MM.1S (cell line): ENCODE measurements around the gene SPECC1.

ENCODE experiments used
- DNase-seq: peaks from one replicate; pipeline ENCODE4 v3.0.0-alpha.2; 2015
- H2AFZ ChIP-seq: fragments of 300-600 bp; sonication (generic); 2 replicates; pipeline ENCODE4 v1.6.0; 2016; ENCODE audit warnings: antibody characterized with exemption, low read length
- H3F3A ChIP-seq: fragments of 300-600 bp; sonication (generic); 2 replicates; pipeline ENCODE4 v1.6.1; 2016; ENCODE audit warnings: mild to moderate bottlenecking, antibody characterized with exemption, low read length, moderate library complexity, mixed read lengths; ENCODE audit not compliant: insufficient read depth
- H3K27ac ChIP-seq: fragments of 300-600 bp; sonication (generic); 2 replicates; pipeline ENCODE4 v1.5.1; 2016; ENCODE audit warnings: mild to moderate bottlenecking, low read length
- H3K27me3 ChIP-seq: fragments of 300-600 bp; sonication (generic); replicated peaks from 2 replicates; pipeline ENCODE4 v1.6.0; 2016; ENCODE audit warnings: low read length; ENCODE audit not compliant: insufficient read depth
- H3K36me3 ChIP-seq: fragments of 300-600 bp; sonication (generic); replicated peaks from 2 replicates; pipeline ENCODE4 v1.6.1; 2016; ENCODE audit warnings: mild to moderate bottlenecking, low read length, mixed read lengths; ENCODE audit not compliant: insufficient read depth
- H3K4me1 ChIP-seq: fragments of 300-600 bp; sonication (generic); 2 replicates; pipeline ENCODE4 v1.6.1; 2016; ENCODE audit warnings: low read length, mixed read lengths
- H3K4me2 ChIP-seq: fragments of 300-600 bp; sonication (generic); 2 replicates; pipeline ENCODE4 v1.6.0; 2016; ENCODE audit warnings: low read depth, low read length
- H3K4me3 ChIP-seq: fragments of 300-600 bp; sonication (generic); 2 replicates; pipeline ENCODE4 v1.5.1; 2016; ENCODE audit warnings: low read length, mixed read lengths
- H3K79me2 ChIP-seq: fragments of 300-600 bp; sonication (generic); 2 replicates; pipeline ENCODE4 v1.6.1; 2016; ENCODE audit warnings: mixed run types, low read length, mixed read lengths
- H3K9ac ChIP-seq: fragments of 300-600 bp; sonication (generic); 2 replicates; pipeline ENCODE4 v1.6.1; 2016; ENCODE audit warnings: low read length, mixed read lengths
- H3K9me2 ChIP-seq: fragments of 300-600 bp; sonication (generic); replicated peaks from 2 replicates; pipeline ENCODE4 v1.6.1; 2016; ENCODE audit warnings: mild to moderate bottlenecking, low read length, mixed read lengths; ENCODE audit not compliant: insufficient read depth
- H3K9me3 ChIP-seq: fragments of 300-600 bp; sonication (generic); replicated peaks from 2 replicates; pipeline ENCODE4 v1.6.1; 2016; ENCODE audit warnings: mild to moderate bottlenecking, low read length, mixed read lengths; ENCODE audit not compliant: insufficient read depth
- H4K20me1 ChIP-seq: fragments of 300-600 bp; sonication (generic); 2 replicates; pipeline ENCODE4 v1.6.1; 2016; ENCODE audit warnings: mild to moderate bottlenecking, low read length, moderate library complexity, mixed read lengths; ENCODE audit not compliant: insufficient read depth
- EZH2 ChIP-seq: fragments of 300-600 bp; sonication (generic); optimal IDR thresholded peaks from 2 replicates; pipeline ENCODE3; 2017; ENCODE audit warnings: low read depth, mild to moderate bottlenecking, antibody characterized with exemption, low read length, mixed read lengths
- EZH2phosphoT487 ChIP-seq: fragments of 300-600 bp; sonication (generic); IDR thresholded peaks from 2 replicates; pipeline ENCODE4 v1.6.1; 2018; ENCODE audit warnings: antibody characterized with exemption, low read length
- TF ChIP-seq, protein P1 (sequence below): fragments of 300-600 bp; sonication (generic); IDR thresholded peaks from 2 replicates; pipeline ENCODE4 v1.5.1; 2016; ENCODE audit warnings: antibody characterized with exemption, low read length, mixed read lengths

Gene SPECC1

GRCh38 chr17:20284022-20284421, 274.9 kb downstream of the SPECC1 start:
- no peaks in the 10 kb centered on the region for H3K36me3 ChIP-seq
- no peak overlapping the region for H3K4me2 ChIP-seq
- H3K27ac ChIP-seq = no peak overlapping the region
- TF ChIP-seq, protein P1, sequence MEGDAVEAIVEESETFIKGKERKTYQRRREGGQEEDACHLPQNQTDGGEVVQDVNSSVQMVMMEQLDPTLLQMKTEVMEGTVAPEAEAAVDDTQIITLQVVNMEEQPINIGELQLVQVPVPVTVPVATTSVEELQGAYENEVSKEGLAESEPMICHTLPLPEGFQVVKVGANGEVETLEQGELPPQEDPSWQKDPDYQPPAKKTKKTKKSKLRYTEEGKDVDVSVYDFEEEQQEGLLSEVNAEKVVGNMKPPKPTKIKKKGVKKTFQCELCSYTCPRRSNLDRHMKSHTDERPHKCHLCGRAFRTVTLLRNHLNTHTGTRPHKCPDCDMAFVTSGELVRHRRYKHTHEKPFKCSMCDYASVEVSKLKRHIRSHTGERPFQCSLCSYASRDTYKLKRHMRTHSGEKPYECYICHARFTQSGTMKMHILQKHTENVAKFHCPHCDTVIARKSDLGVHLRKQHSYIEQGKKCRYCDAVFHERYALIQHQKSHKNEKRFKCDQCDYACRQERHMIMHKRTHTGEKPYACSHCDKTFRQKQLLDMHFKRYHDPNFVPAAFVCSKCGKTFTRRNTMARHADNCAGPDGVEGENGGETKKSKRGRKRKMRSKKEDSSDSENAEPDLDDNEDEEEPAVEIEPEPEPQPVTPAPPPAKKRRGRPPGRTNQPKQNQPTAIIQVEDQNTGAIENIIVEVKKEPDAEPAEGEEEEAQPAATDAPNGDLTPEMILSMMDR = no peak
- TF ChIP-seq EZH2 = no peak
- TF ChIP-seq EZH2phosphoT487 = no peak
- H3K4me1 ChIP-seq = no peaks in the 10 kb centered on the region
- H3K9me3 ChIP-seq = no peaks in the 10 kb centered on the region
- DNase-seq = no peak
- no peak overlapping the region for H3K9ac ChIP-seq
- H3K4me3 ChIP-seq = no peak overlapping the region
- H2AFZ ChIP-seq = no peak overlapping the region
- no peaks in the 10 kb centered on the region for H3K27me3 ChIP-seq
- no peaks in the 10 kb centered on the region for H3K9me2 ChIP-seq
- no peaks in the 10 kb centered on the region for H3K79me2 ChIP-seq
- H3F3A ChIP-seq = no peaks in the 10 kb centered on the region
- no peaks in the 10 kb centered on the region for H4K20me1 ChIP-seq

GRCh38 chr17:20284570-20285295, 275.6 kb downstream of the SPECC1 start:
- Histone ChIP-seq H3F3A (no peaks in the 10 kb centered on the region), H3K4me1 (no peaks in the 10 kb centered on the region), H3K4me3 (no peak overlapping the region), H2AFZ (no peak overlapping the region), H3K4me2 (no peak overlapping the region), H3K36me3 (no peaks in the 10 kb centered on the region), H3K9me2 (no peaks in the 10 kb centered on the region), H3K27me3 (no peaks in the 10 kb centered on the region), H3K9ac (no peak overlapping the region), H3K79me2 (no peaks in the 10 kb centered on the region), H4K20me1 (no peaks in the 10 kb centered on the region), H3K9me3 (no peaks in the 10 kb centered on the region), H3K27ac (no peak overlapping the region)
- TF ChIP-seq EZH2 (no peak), EZH2phosphoT487 (no peak)
- TF ChIP-seq, protein P1 = no peak
- DNase-seq = no peak

DNA sequence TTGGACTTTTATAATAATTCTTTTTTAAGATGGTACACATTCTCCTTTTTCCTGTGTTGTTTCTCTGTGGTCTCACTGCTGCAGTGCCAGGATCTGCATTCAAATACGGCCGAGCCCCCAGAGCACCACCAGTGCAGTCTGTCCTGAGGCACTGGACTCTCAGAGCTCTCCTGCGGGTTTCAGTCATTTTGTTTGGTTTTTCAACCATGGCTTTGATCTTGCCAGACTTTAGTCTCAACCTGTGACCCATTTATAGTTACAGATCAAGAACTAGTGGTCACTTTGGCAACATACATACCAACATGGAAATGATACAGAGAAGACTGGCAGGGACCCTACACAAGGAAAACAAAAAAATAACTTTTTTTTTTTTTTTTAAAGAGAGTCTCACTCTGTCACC, 280.8 kb downstream of the SPECC1 start:
- Histone ChIP-seq H3K9me3 (no peaks in the 10 kb centered on the region), H3K27ac (no peak overlapping the region), H3K79me2 (no peaks in the 10 kb centered on the region), H3K36me3 (no peaks in the 10 kb centered on the region), H3K4me2 (no peak overlapping the region), H4K20me1 (no peaks in the 10 kb centered on the region), H3K4me3 (no peak overlapping the region), H3K27me3 (no peaks in the 10 kb centered on the region), H3K9ac (no peak overlapping the region), H3F3A (no peaks in the 10 kb centered on the region), H3K4me1 (no peaks in the 10 kb centered on the region), H3K9me2 (no peaks in the 10 kb centered on the region), H2AFZ (no peak overlapping the region)
- DNase-seq = no peak
- TF ChIP-seq EZH2 (no peak), EZH2phosphoT487 (no peak)
- TF ChIP-seq, protein P1 = no peak
